Dermis blood vessel endothelial cell (primary cell): Measurements from ENCODE around the gene CDR2. TPM values are rescaled to one million over a fixed set of nuclear protein-coding genes. Genes with fewer than 3 reads are reported as not detected.

ENCODE experiments used
- DNase-seq: peaks from one replicate; pipeline ENCODE4 v3.0.0; 2010
- total RNA-seq: library from RNA; depleted of rRNA; stranded (reverse); fragments of >200 nt; gene quantifications from 2 replicates; pipeline ENCODE4 v1.2.3, GENCODE V29; 2014

The CDR2 gene
- total RNA-seq, 1 donor from 2014 or later: 42.0 TPM

- DNase-seq: no peak
These were observed 51.1 kb downstream of the CDR2 start for GRCh38 chr16:22323173-22323958.

GRCh38 chr16:22322741-22323140 lies 51.7 kb downstream of the CDR2 start:
- DNase-seq: no peak

- DNase-seq: no peak
These were observed 52.4 kb downstream of the CDR2 start for GRCh38 chr16:22322021-22322471.

- DNase-seq: peak; percentile 92
These were observed 52.9 kb downstream of the CDR2 start for GRCh38 chr16:22321340-22322001.

GRCh38 chr16:22320572-22321339 lies 53.7 kb downstream of the CDR2 start:
- peak; percentile 78 for DNase-seq

GRCh38 chr16:22318690-22319358 lies 55.6 kb downstream of the CDR2 start:
- DNase-seq: peak; percentile 71

GRCh38 chr16:22317625-22318024 lies 56.8 kb downstream of the CDR2 start:
- no peak for DNase-seq

- DNase-seq: no peak
These were observed 57.4 kb downstream of the CDR2 start for GRCh38 chr16:22317001-22317530.

GRCh38 chr16:22316411-22316811 lies 58.0 kb downstream of the CDR2 start:
- DNase-seq: no peak

- no peak for DNase-seq
These were observed 58.4 kb downstream of the CDR2 start for GRCh38 chr16:22315979-22316378.

- no peak for DNase-seq
These were observed 59.5 kb downstream of the CDR2 start for GRCh38 chr16:22314661-22315626.

GRCh38 chr16:22313876-22314470 lies 60.4 kb downstream of the CDR2 start:
- no peak for DNase-seq

- no peak for DNase-seq
These were observed 61.3 kb downstream of the CDR2 start for GRCh38 chr16:22312897-22313781.

- no peak for DNase-seq
These were observed 62.9 kb downstream of the CDR2 start for GRCh38 chr16:22311520-22311919.

- no peak for DNase-seq
These were observed 65.4 kb downstream of the CDR2 start for GRCh38 chr16:22308824-22309520.

GRCh38 chr16:22307838-22308237 lies 66.6 kb downstream of the CDR2 start:
- DNase-seq: no peak

GRCh38 chr16:22306788-22307187 lies 67.6 kb downstream of the CDR2 start:
- no peak for DNase-seq

- DNase-seq: no peak
These were observed 70.0 kb downstream of the CDR2 start for GRCh38 chr16:22304411-22304810.

- DNase-seq: no peak
These were observed 71.5 kb downstream of the CDR2 start for GRCh38 chr16:22302776-22303363.
